Measurements from ENCODE around the gene SERPINB3. TPM values are rescaled to one million over a fixed set of nuclear protein-coding genes. Genes with fewer than 3 reads are reported as not detected.

Gene SERPINB3
- total and polyA plus RNA-seq, 2 of the 8 experiments (the other 6 are each of a cell fraction or from before 2014, with no cell fraction given), result 0.17 to 0.18 TPM

- Histone ChIP-seq H2BK120ac (replicated peaks; ENCODE audit: low read depth, low read length) (no peak overlapping the region), H4K20me1 (replicated peaks in 1 of 2; ENCODE audit: control insufficient read depth in 1 of 2, insufficient read depth in 2 of 2, low read length in 2 of 2) (no peaks in the 10 kb centered on the region), H2AK5ac (ENCODE audit: low read depth, low read length) (no peak overlapping the region), H4K91ac (replicated peaks; ENCODE audit: insufficient read length, low read length) (no peak overlapping the region), H3K23ac (ENCODE audit: insufficient read length) (no peak overlapping the region), H3K27me3 (replicated peaks in 1 of 4; ENCODE audit: control insufficient read depth in 3 of 4, extremely low read depth in 1 of 4, insufficient read depth in 3 of 4, low read length in 3 of 4) (no peaks in the 10 kb centered on the region), H3K79me2 (ENCODE audit: control insufficient read depth in 1 of 2, insufficient read depth in 2 of 2, low read length in 2 of 2) (no peaks in the 10 kb centered on the region), H3K36me3 (ENCODE audit: control insufficient read depth in 2 of 4, insufficient read depth in 4 of 4, low read length in 3 of 4) (no peaks in the 10 kb centered on the region), H3K79me1 (ENCODE audit: low read depth, low read length) (no peaks in the 10 kb centered on the region), H2BK5ac (ENCODE audit: low read depth, low read length) (no peak overlapping the region), H3K27ac (ENCODE audit: low read depth, low read length) (no peak overlapping the region), H3K18ac (ENCODE audit: extremely low read depth, low read length) (no peak overlapping the region), H2BK15ac (ENCODE audit: low read length) (no peak overlapping the region), H3K14ac (ENCODE audit: insufficient read length) (no peak overlapping the region), H3K4me3 (ENCODE audit: extremely low read depth in 1 of 4, insufficient read depth in 2 of 4, low read depth in 3 of 4, low read length in 4 of 4) (no peak overlapping the region), H3K9me3 (ENCODE audit: insufficient read depth in 2 of 2, low read depth in 1 of 2, low read length in 1 of 2) (no peaks in the 10 kb centered on the region), H3K4me1 (replicated peaks in 1 of 4; ENCODE audit: control insufficient read depth in 3 of 4, insufficient read depth in 4 of 4, low read length in 3 of 4) (peaks cover 1 to 6% (median 5%) of the 10 kb centered on the region in 4 experiments; a peak in 4 of 7 replicates), H3K9ac (replicated peaks in 1 of 4; ENCODE audit: extremely low read depth in 1 of 4, low read depth in 3 of 4, low read length in 3 of 4) (no peak overlapping the region), H4K5ac (ENCODE audit: insufficient read length, low read depth, low read length) (no peak overlapping the region), H2BK12ac (ENCODE audit: low read depth, low read length) (no peak overlapping the region), H2AFZ (ENCODE audit: low read length) (no peak overlapping the region), H3K4ac (replicated peaks; ENCODE audit: insufficient read length, low read depth, low read length) (no peak overlapping the region), H3K56ac (replicated peaks; ENCODE audit: insufficient read length, low read depth, low read length) (no peak overlapping the region), H3K23me2 (ENCODE audit: low read depth, low read length) (no peaks in the 10 kb centered on the region; the same call in 1 of the 2 replicates), H3K4me2 (ENCODE audit: insufficient read depth in 1 of 2, low read depth in 2 of 2, low read length in 2 of 2) (no peak overlapping the region), H4K8ac (ENCODE audit: extremely low read depth, insufficient read depth, low read length) (no peak overlapping the region), H2BK20ac (ENCODE audit: low read length) (no peak overlapping the region)
- WGBS, 2 experiments (ENCODE audit: extremely low coverage in 1 of 2, insufficient coverage in 1 of 2, insufficient read length in 1 of 2, insufficient replicate concordance in 2 of 2, low coverage in 1 of 2, low lambda C conversion rate in 2 of 2, missing lambda C conversion rate in 1 of 2), result 93% methylated on average over 2 of the region's 2 CpGs; no CpG with 5 or more reads in 1 of the 2 experiments
- ChIA-PET CTCF (ENCODE audit: partially characterized antibody) (interaction anchor here (1.1 kb wide), 1 partner anchor 9 kb away, joined by 3 read pairs; no protein-coding TSS in a partner anchor), POLR2A (ENCODE audit: partially characterized antibody) (no interaction called here)
- no peak for FAIRE-seq
- no peak for DNase-seq (ENCODE audit: low read depth in 1 of 2, low spot score in 2 of 2)
- TF ChIP-seq SIRT6 (IDR thresholded peaks at IDR 0.05; ENCODE audit: low read length) (no peak), SIN3A (conservative IDR thresholded peaks at IDR 0.05 in 1 of 2, IDR thresholded peaks at IDR 0.05 in 1 of 2; ENCODE audit: low read depth in 1 of 2, low read length in 2 of 2) (no peak)
Measured at GRCh38 chr18:63686871-63687270, 25.2 kb upstream of the SERPINB3 start.
